ENCODE data around the gene ZCCHC8.
A peak's percentile ranks its signal among the peaks of the same experiment; 100 is the strongest.
"Not testable (repeated sequence)": the region's sequence is repeated elsewhere in the genome, so short reads cannot be mapped to it uniquely, and the experiment has no call there.

Gene ZCCHC8

GRCh38 chr12:122500685-122501488, at the start of gene ZCCHC8:
TSS of gene ZCCHC8 (minus strand) at chr12:122500932. CDS start at chr12:122500840, 92 bp downstream.
- peak; percentile 95 for DNase-seq (ENCODE audit: low read depth)

- no peak for DNase-seq (ENCODE audit: low read depth)
Observed at GRCh38 chr12:122547330-122547729, 46.6 kb upstream of the ZCCHC8 start.

DNA sequence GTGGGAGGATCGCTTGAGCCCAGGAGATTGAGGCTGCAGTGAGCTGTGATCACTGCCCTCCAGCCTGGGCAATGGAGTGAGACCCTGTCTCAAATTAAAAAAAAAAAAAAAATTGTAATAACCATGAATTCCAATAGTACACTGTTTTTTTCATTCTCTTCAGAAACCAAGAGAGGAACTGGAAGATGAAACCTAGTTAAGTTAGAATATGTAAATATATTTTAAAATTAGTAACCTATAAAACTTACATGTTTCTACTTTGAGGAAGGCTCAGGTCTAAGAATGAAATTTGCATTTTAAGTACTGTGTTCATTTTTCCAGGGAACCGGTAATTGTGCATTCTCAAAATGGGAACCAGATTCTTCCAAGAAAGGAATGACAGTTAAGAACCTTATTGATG, 45.1 kb upstream of the ZCCHC8 start:
- no peak for DNase-seq (ENCODE audit: low read depth)

- DNase-seq (ENCODE audit: low read depth), result no peak
Observed at GRCh38 chr12:122544537-122544936, 43.8 kb upstream of the ZCCHC8 start.

GRCh38 chr12:122538496-122538895, 37.8 kb upstream of the ZCCHC8 start:
- DNase-seq (ENCODE audit: low read depth), result no peak

DNA sequence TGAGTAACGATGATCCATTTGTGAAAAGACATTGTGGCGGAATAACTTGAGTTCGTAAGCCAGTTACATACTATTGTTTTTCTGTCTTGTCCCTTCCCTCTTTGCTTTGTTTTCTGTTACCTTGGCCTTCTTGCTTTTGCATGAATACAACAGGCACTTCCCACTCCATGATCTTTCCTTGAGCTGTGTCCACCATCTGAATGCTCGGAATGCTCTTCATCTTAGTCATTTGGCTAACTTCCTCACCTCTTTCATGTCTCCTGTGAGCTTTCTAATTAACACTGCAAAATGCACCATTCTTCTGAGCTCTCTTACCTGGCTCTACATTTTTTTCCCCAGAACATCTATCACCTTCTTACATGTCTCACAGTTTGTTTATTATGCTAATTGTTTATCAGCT, 36.3 kb upstream of the ZCCHC8 start:
- no peak for DNase-seq (ENCODE audit: low read depth)

DNA sequence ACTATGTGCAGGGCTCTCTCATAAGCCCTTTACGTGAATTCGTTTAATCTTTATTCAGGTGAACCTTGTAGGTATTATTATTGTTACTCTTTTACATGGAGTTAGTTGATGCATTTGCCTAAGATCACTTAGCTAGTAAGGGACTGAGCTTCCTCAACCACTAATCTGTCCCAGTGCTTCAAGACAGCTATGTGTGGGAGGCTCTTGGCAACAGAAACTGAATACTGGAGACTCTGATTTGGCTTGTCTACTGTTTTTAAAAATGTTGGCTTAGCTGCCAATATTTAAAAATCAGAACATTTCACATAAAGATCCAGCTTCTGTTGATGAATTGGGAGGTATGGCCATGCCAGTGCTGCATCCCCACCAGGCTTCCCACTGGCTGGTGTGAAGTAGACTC, 33.1 kb upstream of the ZCCHC8 start:
- DNase-seq (ENCODE audit: low read depth), result no peak

GRCh38 chr12:122528992-122529391, 28.3 kb upstream of the ZCCHC8 start:
- DNase-seq (ENCODE audit: low read depth), result no peak

GRCh38 chr12:122528582-122528981, 27.9 kb upstream of the ZCCHC8 start:
- DNase-seq (ENCODE audit: low read depth), result no peak

- peak; percentile 9 for DNase-seq (ENCODE audit: low read depth)
Observed at GRCh38 chr12:122527478-122527944, 26.8 kb upstream of the ZCCHC8 start.

DNA sequence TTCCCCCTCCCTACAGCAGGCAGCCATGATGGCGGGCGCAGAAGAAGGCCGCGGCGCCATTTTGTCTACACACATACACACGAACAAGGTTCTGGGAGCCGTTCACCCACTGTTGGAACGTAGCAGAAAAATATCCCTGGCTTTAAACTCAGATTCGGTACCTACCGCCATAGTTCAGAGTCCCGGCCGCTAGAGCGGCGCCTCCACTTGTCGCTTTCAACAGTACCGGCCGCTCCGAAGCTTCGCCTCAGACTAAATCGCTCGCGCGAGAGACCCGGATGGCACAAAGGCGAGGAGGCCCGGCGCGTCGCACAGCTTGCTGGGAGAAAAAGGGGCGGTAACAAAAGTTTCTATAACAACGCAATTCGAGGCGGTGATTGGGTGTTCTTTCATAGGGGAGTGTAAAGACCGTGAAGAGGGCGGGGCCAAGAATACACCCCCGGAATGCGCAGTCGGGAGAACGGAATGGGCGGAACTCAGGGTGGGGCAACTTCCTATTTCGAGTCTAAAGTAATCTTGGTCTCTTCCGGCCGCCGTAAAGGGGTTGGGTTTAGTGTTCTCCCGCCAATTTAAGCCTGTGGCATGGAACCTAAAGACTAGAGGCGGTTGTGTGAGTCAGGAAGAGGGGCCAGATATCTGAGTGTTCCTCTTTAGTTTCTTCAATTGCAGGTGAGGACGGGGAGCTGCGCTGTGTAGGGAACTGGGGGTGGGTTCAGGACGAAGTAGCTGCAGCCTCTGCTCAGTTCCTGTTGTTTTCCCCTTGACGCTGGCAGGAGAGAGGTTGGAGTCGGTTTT, 26.1 kb upstream of the ZCCHC8 start, which contains the start of the genes KNTC1 and RSRC2:
KNTC1 (plus strand) TSS at position 567 of the 795 bp plus-strand sequence. CDS start 2,815 bp downstream, outside the sequence.
RSRC2 (minus strand) TSS at position 254 of the 795 bp plus-strand sequence; CDS start at position 171, 83 bp downstream.
- peak; percentile 98 for DNase-seq (ENCODE audit: low read depth)

DNA sequence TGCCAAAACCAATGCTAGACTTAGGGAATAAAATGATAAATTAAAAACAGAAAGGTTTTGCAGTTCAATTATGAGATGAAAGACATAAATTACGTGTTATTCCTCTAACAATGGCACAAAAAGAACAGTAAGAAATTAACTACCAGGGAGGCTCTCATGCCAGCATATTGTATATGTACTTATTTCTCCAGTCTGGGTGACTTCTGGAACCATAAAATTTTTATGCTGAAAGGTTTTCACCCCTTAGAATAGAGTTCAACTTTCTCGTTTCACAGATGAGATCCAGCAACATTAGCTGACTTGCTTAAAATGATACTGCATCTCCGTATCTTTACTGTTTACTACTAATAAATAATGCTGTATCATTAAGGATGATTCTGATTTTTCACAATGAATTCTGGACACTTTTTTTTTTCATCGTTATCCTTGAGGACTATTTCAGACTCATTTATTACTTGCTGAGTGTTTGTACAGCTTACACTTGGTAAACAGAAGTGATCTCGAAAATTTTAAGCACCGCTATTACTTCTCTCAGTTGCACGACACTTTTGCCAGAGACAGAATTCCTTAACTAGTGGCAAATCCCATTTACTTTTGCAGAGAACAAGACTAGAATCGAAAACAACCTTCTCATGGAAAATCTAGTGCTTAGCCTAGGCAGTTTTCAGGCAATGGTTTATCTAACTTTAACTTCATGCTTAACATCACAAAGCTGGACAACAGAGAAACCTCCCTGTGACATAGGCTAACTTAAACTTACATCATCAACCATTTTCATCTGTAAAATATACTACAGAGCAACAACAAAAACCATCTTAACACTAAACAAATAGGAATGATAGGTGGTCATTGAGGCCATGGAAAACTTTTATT, 23.4 kb upstream of the ZCCHC8 start:
- DNase-seq (ENCODE audit: low read depth), result no peak

DNA sequence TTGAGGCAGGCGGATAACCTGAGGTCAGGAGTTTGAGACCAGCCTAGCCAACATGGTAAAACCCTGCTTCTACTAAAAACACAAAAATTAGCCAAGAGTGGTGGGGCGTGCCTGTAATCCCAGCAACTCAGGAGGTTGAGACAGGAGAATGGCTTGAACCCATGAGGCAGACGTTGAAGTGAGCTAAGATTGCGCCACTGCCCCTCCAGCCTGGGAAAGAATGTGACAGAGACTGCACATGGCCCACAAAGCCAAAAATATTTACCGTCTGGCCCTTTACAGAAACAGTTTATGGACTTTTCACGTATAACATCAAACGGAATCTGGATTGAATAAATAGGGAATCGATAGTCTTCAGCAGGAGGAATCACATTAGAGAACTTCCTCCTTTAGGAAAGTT, 22.5 kb upstream of the ZCCHC8 start:
- DNase-seq (ENCODE audit: low read depth), result no peak

GRCh38 chr12:122520676-122521075, 19.9 kb upstream of the ZCCHC8 start:
- DNase-seq (ENCODE audit: low read depth), result no peak

- DNase-seq (ENCODE audit: low read depth), result no peak
Observed at GRCh38 chr12:122519418-122519817, 18.7 kb upstream of the ZCCHC8 start.

- DNase-seq (ENCODE audit: low read depth), result no peak
Observed at GRCh38 chr12:122518908-122519307, 18.2 kb upstream of the ZCCHC8 start.

DNA sequence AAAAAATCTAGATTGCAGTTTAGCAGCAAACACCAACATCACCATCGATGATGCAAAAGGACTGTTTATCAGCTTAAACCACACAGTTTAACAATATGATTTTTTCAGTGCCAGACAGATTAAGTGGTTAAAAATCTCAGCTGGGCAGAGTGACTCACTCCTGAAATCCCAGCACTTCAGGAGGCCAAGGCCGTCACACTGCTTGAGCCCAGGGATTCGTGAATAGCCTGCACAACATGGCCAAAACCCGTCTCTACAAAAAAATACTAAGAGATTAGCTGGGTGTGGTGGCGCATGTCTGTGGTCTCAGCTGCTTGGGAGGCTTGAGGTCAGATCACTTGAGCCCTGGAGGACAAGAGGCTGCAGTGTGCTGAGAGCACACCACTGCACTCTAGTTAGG, 17.1 kb upstream of the ZCCHC8 start:
- no peak for DNase-seq (ENCODE audit: low read depth)

DNA sequence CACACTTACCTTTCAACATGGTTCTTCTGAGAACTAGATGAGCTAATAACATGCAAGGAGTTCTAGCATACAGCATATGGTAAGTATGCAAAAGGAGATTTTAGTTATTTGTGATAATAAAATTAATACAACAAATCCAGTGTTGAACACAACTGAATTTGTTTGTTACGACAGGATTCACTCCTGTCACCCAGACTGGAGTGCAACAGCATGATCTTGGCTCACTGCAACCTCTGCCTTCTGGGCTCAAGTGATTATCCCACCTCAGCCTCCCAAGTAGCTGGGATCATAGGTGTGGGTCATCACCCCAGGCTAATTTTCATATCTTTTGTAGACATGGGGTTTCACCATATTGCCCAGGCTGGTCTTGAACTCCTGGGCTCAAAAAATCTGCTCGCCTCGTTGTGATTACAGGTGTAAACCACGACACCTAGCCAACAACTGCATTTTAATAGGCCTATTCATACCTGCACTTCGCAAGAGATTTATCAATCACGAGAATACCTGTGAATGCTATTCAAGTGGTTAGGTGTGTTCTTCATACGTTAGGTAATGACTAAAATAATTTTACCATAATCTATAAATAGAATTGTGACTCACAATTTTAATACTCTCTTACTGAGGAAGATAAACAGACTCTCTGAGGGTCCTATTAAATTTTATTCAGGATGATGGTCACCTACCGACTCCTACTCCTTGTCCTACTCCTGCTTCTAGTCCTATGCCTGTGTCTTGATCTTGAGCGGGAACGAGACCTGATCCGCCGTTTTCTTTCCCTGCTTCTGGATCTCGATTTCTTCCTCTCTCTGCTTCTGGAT, 16.0 kb upstream of the ZCCHC8 start:
- no peak for DNase-seq (ENCODE audit: low read depth)

GRCh38 chr12:122515275-122515674, 14.5 kb upstream of the ZCCHC8 start:
- no peak for DNase-seq (ENCODE audit: low read depth)

DNA sequence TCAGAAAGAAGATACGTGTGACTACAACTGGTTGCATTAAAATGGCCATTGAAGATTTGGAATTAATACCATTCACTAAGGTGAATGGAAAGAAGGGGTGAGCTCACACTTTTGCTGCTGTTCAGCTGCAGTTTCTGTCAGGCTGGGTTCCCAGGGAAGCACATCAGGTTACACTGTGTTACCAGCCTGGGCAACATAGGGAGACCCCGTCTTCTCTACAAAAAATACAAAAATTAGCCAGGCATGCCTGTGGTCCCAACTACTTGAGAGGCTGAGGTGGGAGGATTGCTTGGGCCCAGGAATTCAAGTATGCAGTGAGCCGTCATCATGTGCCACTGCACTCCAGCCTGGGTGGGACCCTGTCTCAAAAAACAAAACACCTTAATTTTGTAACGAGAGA, 12.9 kb upstream of the ZCCHC8 start:
- no peak for DNase-seq (ENCODE audit: low read depth)

DNA sequence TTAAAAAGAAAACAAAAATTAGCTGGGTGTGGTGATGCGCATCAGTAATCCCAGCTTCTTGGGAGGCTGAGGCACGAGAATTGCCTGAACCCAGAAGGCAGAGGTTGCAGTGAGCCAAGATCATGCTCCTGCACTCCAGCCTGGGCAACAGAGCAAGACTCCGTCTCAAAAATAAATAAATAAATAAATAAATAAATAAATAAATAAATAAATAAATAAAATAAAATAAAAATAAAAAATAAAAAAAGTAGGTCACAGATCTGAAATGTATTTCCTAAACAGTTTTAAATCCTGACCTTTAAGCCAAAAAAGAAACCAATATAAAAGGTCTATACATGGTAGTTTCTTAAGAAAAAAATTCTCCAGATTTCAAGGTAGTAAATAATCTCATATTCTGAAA, 12.3 kb upstream of the ZCCHC8 start:
- not testable (repeated sequence) for DNase-seq (ENCODE audit: low read depth)

Data from stimulated activated CD4-positive, alpha-beta T cell treated with anti-CD3 and anti-CD28 coated beads, Interleukin-2, amount 100 ng/mL, for 4 hours (primary cell).